HG03280 (cell line): Measurements from ENCODE around the gene PSMD1.

Source experiments
- ATAC-seq: cut with Tn5 transposase; IDR thresholded peaks from one replicate; pipeline ENCODE4 v1.9.1; 2021; ENCODE audit warnings: mild to moderate bottlenecking, moderate library complexity; ENCODE audit not compliant: unreplicated experiment

The PSMD1 gene

DNA sequence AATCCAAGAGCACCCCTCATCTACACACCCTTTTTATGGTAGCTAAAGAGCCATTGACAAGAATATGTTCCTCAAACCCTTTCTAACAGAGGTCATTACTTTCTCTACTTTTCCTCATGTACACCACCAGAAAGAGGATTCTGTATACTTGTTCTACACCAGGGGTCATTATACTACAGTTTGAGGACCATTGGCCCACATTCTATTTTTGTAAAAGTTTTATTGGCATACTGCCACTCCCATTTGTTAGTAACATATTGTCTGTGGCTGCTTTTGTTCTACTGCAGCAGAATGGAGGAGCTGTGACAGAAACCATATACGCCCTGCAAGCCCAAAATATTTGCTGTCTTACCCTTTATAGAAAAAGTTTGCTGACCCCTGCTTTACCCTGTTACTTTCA is 53.9 kb downstream of the PSMD1 start:
- no peak for ATAC-seq

DNA sequence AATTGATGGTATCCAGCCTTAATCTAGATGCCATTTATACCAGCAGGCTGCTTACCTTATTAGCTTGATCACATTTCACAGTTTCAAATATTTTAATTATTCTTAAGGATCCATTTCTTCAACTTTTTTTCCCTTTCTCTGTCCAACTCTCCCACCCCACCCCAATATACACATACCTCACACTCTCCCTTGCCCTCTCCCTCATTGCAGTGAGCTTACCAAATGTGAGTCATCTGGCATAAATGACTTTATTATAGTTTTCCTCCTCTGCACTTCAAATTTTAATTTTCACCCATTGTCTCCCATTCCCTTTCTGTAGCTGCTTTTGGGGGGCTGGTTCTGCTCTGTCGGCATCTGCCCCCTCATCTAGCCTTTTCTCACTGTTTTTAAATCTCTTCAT is 55.3 kb downstream of the PSMD1 start:
- ATAC-seq: no peak

DNA sequence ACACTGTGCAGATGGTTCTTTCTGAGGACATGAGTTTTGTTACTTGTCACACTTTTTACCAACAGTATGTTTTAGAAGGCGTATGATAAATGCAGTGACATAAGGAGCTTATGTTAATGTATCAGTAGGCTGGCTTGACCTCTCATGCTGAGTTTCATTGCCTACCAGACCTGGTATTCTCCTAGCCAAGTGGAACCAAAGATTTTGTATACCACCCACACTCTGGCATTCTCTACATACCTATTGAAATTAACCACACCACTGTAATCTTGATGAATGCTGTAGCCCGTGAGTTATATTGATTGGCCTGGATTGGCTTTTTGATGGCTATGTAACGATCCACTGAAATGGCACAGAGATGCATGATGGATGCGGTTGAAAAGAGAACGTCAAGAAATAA is 56.8 kb downstream of the PSMD1 start:
- no peak for ATAC-seq

GRCh38 chr2:231115651-231116050 is 59.0 kb downstream of the PSMD1 start:
- ATAC-seq: no peak

GRCh38 chr2:231117148-231117547 is 60.5 kb downstream of the PSMD1 start:
- ATAC-seq: no peak

DNA sequence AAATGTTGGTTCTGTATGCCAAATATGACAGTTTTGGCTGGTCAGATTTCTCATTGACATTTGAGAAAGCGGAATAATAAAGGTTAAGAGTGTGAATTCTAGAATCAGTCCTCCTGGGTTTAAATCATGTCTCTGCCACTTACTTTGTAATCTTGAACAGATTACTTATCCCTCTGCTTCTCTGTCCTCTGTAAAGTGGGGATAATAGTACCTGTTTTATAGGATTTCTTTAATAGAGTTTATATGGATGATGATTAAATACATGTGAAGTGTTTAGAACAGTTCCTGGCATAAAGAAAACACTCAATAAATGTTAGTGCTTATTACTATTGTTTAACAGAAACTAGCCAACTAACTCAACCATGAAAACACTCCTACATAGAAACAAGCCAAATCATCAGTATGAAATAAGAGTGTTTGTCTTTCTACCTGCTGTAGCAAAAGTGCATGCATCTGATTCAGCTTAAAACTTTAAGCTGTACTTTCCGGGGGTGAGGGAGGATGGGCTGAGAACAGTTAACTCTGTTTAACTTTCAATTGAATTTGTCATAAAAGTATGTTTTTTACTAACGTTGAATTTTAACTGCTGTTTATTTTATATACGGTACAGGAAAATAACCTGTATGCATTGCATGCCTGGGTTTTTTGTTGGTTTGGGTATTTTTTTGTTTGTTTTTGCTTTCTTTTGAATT is 61.4 kb downstream of the PSMD1 start:
- ATAC-seq: no peak

DNA sequence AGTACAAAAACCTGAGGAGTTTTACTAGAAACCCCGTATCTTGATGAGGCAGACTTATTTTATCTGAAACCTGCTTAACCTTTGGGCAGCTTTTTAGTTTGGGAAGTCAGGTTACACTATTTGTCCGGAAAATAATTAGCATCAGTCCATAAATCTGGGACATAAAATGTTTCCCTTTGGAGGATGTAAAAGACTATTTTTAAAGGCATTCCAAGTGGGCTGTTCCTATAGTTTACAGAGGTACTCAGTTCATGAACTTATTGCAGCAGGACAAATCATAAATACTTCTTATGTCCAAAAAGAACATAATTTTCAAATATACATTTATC is 61.9 kb downstream of the PSMD1 start:
- no peak for ATAC-seq

DNA sequence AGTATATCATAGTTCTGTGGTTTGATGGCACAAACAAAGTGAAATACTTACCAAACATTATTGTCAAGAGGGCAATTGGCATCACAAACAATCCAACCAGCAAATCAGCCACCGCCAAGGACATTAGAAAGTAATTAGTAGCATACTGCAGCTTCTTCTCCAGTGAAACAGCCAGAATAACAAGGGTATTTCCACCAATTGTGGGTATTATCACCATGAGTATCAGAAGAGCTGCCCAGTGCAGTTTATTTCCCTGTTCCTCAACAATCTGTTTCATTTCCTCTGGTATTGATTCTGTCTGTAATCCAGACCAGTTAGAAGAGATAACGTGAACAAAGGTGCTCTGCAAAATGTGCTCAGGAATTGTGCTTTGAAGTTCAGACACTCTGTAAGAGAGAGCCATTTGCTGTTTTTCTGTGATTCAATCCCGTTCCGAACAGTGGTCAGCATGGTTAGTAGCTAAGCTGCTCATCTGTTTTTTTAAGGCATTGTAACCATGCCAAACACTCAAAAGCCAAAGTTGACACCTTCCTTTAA is 66.8 kb downstream of the PSMD1 start:
- no peak for ATAC-seq

GRCh38 chr2:231124838-231125568 is 68.3 kb downstream of the PSMD1 start, which contains the start of gene HTR2B:
HTR2B (minus strand) TSS chr2:231125042; CDS start chr2:231123764, 1,278 bp downstream.
- ATAC-seq: no peak

GRCh38 chr2:231126123-231126522 is 69.5 kb downstream of the PSMD1 start:
- ATAC-seq: no peak

DNA sequence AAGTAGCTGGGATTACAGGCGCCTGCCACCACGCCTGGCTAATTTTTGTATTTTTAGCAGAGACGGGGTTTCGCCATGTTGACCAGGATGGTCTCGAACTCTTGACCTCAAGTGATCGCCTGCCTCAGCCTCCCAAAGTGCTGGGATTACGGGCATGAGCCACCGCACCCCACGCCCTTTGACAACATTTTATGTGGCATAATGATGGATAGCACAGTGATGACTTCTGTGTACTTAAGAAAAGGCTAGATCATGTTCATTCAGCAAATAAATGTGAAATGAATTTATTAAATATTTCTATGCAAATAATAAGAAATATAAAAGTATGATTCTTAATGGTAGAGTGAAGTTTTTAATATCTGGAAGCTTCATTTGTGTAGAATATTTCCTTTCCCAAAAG is 70.8 kb downstream of the PSMD1 start:
- no peak for ATAC-seq

DNA sequence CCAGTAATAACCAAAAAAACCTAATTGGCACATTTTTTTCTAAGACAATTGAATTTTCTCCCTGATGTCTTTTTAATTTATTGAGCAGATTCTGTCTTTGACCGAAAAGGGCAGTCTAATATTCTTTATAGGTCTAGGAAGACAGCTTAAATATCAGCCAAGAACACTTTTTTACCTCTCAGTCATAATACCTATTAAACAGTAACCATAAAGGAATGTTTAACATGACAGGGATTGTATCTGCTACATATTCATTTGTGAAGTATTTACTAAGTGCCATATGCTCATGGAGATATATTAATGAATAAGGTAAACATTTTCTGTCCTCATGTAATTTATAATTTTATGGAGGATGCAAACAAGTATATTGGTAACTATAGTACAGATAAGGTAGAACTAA is 71.3 kb downstream of the PSMD1 start:
- no peak for ATAC-seq

- ATAC-seq: no peak
These were observed 71.9 kb downstream of the PSMD1 start for GRCh38 chr2:231128541-231128940.

GRCh38 chr2:231129216-231129615 is 72.5 kb downstream of the PSMD1 start:
- ATAC-seq: no peak

- no peak for ATAC-seq
These were observed 73.8 kb downstream of the PSMD1 start for GRCh38 chr2:231130336-231131056.

GRCh38 chr2:231132129-231132528 is 75.5 kb downstream of the PSMD1 start:
- ATAC-seq: no peak

GRCh38 chr2:231133365-231134099 is 76.9 kb downstream of the PSMD1 start:
- ATAC-seq: no peak

DNA sequence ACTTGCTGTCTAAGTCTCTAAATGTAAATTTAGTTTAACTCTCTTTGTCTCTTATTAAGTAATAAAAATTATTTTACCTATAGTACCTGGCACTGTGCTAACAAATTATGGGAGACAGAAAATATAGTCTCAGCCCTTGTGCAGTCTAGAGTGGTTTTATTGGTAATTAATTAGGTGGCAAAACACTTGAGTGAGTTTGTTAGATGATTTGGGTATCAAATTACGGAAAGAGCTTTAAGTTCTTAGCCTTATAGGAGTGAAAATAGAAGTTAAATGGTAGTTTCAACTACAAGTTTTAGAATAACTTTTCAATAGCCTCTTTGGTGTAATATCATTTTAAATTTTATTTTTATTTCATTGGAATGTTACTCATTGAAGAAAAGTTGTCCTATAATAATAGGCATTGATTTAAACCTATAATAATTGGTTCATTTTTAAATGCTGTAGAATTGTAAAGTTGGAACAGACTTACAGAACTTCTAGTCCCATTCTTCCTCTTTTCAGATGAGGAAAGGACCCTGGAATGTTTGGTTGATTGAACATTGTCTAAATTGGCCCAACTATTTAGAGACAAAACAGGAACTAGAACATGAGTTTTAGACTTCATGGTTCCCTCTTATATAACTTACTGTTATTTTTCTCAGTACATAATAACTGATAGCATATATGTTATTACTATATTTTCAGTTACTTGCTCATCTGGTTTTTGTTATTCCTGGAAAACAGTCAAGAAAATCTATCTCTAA is 78.4 kb downstream of the PSMD1 start:
- ATAC-seq: no peak

DNA sequence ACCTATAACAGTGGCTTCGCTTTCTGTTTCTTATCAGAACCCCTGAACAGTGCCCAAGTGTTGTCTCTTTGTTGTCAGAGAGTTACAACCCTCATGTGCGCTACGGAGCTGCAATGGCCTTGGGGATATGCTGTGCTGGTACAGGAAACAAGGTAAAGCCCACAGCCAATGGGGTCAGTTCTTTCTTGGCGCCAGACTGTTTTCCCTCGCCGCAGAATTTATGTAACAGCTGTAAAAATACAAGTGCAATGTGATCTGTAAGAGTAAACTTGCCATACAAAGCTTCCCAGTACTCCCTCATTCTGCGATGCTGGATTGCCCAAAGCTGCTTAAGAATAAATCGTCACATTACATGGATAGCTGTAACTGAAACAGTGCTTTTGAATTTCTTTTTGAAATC is 82.0 kb downstream of the PSMD1 start:
- ATAC-seq: no peak

- no peak for ATAC-seq
These were observed 83.1 kb downstream of the PSMD1 start for GRCh38 chr2:231139796-231140195.
